GM06990 (cell line): Measurements from ENCODE around the gene RPL22.

Experiments used
- DNase-seq: peaks from one replicate; pipeline ENCODE4 v3.0.0-alpha.2; 2011; ENCODE audit not compliant: insufficient read length; ENCODE audit errors: extremely low read depth
- H3K27me3 ChIP-seq: replicated peaks from 2 replicates; pipeline ENCODE4 v1.6.0; 2011; ENCODE audit warnings: low read length; ENCODE audit not compliant: control insufficient read depth, insufficient read depth
- H3K36me3 ChIP-seq: 2 replicates; pipeline ENCODE4 v1.5.1; 2011; ENCODE audit warnings: low read length; ENCODE audit not compliant: control insufficient read depth, insufficient read depth
- H3K4me3 ChIP-seq: replicated peaks from 2 replicates; pipeline ENCODE4 v1.5.1; 2011; ENCODE audit warnings: low read depth, mild to moderate bottlenecking, control low read depth, low read length
- CTCF ChIP-seq: IDR thresholded peaks from 2 replicates; pipeline ENCODE4 v1.5.1; 2011; ENCODE audit warnings: low read length, control low read depth, mild to moderate bottlenecking, inconsistent platforms; ENCODE audit not compliant: insufficient read depth, poor library complexity, severe bottlenecking

RPL22 gene

GRCh38 chr1:6152181-6152580, 47.2 kb downstream of the RPL22 start:
- Histone ChIP-seq H3K36me3 (no peaks in the 10 kb centered on the region), H3K4me3 (no peak overlapping the region), H3K27me3 (no peaks in the 10 kb centered on the region)
- TF ChIP-seq CTCF = no peak
- no peak for DNase-seq

GRCh38 chr1:6151291-6151822, 48.0 kb downstream of the RPL22 start:
- no peak for TF ChIP-seq CTCF
- H3K4me3 ChIP-seq = no peak overlapping the region
- H3K36me3 ChIP-seq = no peaks in the 10 kb centered on the region
- no peak for DNase-seq
- no peaks in the 10 kb centered on the region for H3K27me3 ChIP-seq

- no peak for DNase-seq
- Histone ChIP-seq H3K36me3 (no peaks in the 10 kb centered on the region), H3K27me3 (no peaks in the 10 kb centered on the region), H3K4me3 (no peak overlapping the region)
- TF ChIP-seq CTCF = no peak
These were observed 49.1 kb downstream of the RPL22 start for GRCh38 chr1:6150006-6150938.

GRCh38 chr1:6149597-6149996, 49.8 kb downstream of the RPL22 start:
- TF ChIP-seq CTCF = no peak
- DNase-seq = no peak
- Histone ChIP-seq H3K4me3 (no peak overlapping the region), H3K27me3 (no peaks in the 10 kb centered on the region), H3K36me3 (no peaks in the 10 kb centered on the region)

GRCh38 chr1:6148497-6149241, 50.7 kb downstream of the RPL22 start:
- no peaks in the 10 kb centered on the region for H3K36me3 ChIP-seq
- DNase-seq = peak; percentile 56
- H3K4me3 ChIP-seq = no peak overlapping the region
- H3K27me3 ChIP-seq = no peaks in the 10 kb centered on the region
- TF ChIP-seq CTCF = no peak
